ENCODE measurements around the gene FKBP1C. TPM values are rescaled to one million over a fixed set of nuclear protein-coding genes. Genes with fewer than 3 reads are reported as not detected.
"Not testable (repeated sequence)": the region's sequence is repeated elsewhere in the genome, so short reads cannot be mapped to it uniquely, and the experiment has no call there.

Gene FKBP1C
- total RNA-seq, 6 experiments from 2014 or later, result 0.29 to 0.37 TPM; not detected in 4

DNA sequence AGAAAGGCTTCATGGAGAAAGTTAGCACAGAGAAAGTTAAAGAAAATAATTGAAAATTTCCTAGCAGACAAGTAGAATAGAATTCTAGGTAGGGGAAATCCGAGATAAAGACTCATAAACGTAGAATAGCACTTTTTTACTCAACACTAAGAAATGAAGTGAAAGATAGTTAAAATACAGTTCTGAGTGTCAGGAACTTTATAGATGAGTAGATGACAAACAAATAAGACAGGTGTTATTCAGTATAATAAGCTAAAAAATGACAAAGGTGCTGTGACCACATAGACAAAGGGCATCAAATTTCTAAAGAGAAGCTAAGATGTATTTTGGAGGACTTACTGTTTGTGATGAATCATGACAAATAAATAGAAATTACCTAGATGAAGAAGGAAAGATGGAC, 12.9 kb downstream of the FKBP1C start:
- intact Hi-C loops (cut with DNase I), result no loop called here
- H3K4me1 ChIP-seq, result no peaks in the 10 kb centered on the region
- no peaks in the 10 kb centered on the region for H3K27me3 ChIP-seq
- H3K9me3 ChIP-seq, result no peaks in the 10 kb centered on the region
- H3K4me3 ChIP-seq, result no peak overlapping the region
- no peak overlapping the region for H3K27ac ChIP-seq
- no peaks in the 10 kb centered on the region for H3K36me3 ChIP-seq
- no peak for TF ChIP-seq POLR2A (IDR thresholded peaks at IDR 0.05)
- TF ChIP-seq, protein P1, sequence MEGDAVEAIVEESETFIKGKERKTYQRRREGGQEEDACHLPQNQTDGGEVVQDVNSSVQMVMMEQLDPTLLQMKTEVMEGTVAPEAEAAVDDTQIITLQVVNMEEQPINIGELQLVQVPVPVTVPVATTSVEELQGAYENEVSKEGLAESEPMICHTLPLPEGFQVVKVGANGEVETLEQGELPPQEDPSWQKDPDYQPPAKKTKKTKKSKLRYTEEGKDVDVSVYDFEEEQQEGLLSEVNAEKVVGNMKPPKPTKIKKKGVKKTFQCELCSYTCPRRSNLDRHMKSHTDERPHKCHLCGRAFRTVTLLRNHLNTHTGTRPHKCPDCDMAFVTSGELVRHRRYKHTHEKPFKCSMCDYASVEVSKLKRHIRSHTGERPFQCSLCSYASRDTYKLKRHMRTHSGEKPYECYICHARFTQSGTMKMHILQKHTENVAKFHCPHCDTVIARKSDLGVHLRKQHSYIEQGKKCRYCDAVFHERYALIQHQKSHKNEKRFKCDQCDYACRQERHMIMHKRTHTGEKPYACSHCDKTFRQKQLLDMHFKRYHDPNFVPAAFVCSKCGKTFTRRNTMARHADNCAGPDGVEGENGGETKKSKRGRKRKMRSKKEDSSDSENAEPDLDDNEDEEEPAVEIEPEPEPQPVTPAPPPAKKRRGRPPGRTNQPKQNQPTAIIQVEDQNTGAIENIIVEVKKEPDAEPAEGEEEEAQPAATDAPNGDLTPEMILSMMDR (IDR thresholded peaks at IDR 0.05), result no peak
- DNase-seq (no peak), ATAC-seq (no peak)
- WGBS (ENCODE audit: insufficient coverage, low coverage, low lambda C conversion rate, missing lambda C conversion rate), result 40% methylated on average over 2 of the region's 2 CpGs

DNA sequence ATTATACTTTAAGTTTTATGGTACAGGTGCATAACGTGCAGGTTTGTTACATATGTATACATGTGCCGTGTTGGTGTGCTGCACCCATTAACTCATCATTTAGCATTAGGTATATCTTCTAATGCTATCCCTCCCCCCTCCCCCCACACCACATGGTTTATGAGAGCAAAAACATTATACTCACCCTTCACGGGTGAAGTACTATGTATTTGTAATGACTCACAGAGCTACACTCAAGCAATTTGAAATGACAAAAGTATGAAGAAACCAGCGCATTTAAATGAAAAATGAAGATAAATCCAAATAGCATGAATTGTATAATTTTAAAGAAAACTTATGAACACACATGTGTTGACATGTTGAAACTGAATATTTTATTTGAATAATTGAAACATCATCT, 14.7 kb downstream of the FKBP1C start:
- DNase-seq; H3K9me3 ChIP-seq; H3K36me3 ChIP-seq; H3K4me3 ChIP-seq; intact Hi-C loops (cut with DNase I); H3K27ac ChIP-seq; H3K4me1 ChIP-seq; ATAC-seq; H3K27me3 ChIP-seq: not testable (repeated sequence)
- 47% methylated on average over 4 of the region's 4 CpGs for WGBS (ENCODE audit: insufficient coverage, low coverage, low lambda C conversion rate, missing lambda C conversion rate)

DNA sequence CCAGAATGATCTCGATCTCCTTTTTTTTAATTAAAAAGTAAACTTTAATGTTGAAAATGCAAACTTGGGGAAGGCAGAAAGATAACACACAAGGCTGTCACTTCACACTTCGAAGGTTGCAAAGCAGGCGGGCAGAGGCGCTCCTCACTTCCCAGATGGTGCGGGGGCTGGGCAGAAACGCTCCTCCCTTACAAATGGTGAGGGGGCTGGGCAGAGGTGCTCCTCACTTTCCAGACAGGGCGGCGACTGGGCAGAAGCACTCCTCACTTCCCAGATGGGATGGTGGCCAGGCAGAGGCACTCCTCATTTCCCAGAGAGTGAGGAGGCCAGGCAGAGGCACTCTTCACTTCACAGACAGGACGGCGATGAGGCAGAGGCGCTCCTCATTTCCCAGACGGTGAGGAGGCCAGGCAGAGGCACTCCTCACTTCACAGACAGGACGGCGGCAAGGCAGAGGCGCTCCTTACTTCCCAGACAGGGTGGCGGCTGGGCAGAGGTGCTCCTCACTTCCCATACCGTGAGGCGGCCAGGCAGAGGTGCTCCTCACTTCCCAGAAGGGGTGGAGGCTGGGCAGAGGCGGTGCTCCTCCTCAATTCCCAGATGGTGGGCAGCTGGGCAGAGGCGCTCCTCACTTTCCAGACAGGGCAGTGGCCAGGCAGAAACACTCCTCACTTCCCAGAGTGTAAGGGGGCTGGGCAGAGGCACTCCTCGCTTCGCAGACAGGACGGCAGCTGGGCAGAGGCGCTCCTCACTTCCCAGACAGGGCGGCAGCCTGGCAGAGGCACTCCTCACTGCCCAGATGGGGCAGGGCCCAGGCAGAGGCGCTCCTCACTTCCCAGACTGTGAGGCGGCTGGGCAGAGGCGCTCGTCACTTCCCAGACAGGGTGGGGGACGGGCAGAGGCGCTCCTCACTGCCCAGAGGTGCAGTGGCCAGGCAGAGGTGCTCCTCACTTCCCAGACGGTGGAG, 16.9 kb downstream of the FKBP1C start:
- not testable (repeated sequence) for DNase-seq

DNA sequence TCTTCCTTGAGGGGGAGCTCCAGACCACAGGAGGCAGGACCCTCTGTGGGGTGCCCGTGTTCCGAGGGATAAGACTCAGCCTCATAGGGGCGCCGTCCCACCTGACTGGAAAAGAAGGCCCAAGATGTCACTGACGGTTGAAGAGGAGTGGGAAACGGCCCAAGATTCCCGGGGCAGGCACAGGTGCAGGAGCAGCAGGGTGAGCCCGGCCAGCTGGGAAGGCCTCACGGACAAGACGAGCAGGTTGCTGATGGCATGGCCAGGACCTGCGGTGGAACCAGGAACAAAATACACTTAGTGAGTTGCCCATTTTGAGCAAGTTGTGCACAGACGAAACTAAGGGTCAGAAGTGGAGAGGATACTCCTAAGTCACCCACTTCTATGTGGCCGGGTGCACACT, 18.8 kb downstream of the FKBP1C start:
- H3K36me3 ChIP-seq; H3K27ac ChIP-seq; H3K27me3 ChIP-seq; H3K4me1 ChIP-seq; H3K9me3 ChIP-seq; H3K4me3 ChIP-seq; intact Hi-C loops (cut with DNase I); ATAC-seq; DNase-seq: not testable (repeated sequence)
- 98% methylated on average over 8 of the region's 13 CpGs for WGBS (ENCODE audit: insufficient coverage, low coverage, low lambda C conversion rate, missing lambda C conversion rate)

More for the DNA sequence above, 16.9 kb downstream of the FKBP1C start:
- H3K36me3 ChIP-seq; H3K27me3 ChIP-seq; H3K27ac ChIP-seq; H3K4me1 ChIP-seq; intact Hi-C loops (cut with DNase I); H3K9me3 ChIP-seq; ATAC-seq; H3K4me3 ChIP-seq: not testable (repeated sequence)
- WGBS (ENCODE audit: insufficient coverage, low coverage, low lambda C conversion rate, missing lambda C conversion rate), result 62% methylated on average over 2 of the region's 32 CpGs

DNA sequence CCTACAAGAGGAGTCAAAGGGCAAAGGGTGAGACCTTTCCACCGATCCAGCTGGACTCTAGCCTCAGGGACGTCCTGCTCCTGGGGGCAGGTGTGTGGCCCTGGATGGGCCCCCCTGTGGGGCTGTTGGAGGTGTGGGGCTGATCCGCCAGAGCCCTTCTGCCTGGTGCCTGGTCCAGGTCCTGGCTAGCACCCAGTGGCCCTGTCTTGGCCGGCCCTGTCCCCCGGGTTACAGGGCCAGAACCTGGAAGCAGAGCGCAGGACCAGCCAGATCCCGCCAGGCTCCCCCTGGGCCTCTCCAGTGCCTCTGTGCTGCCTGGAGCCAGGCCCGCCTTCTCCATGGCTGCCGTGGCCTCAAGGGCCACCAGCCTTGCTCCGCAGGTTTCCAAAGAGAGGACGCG, 19.2 kb downstream of the FKBP1C start:
- DNase-seq; ATAC-seq; H3K27ac ChIP-seq; H3K4me1 ChIP-seq; H3K9me3 ChIP-seq; intact Hi-C loops (cut with DNase I); H3K27me3 ChIP-seq; H3K36me3 ChIP-seq; H3K4me3 ChIP-seq: not testable (repeated sequence)
- 73% methylated on average over 2 of the region's 12 CpGs for WGBS (ENCODE audit: insufficient coverage, low coverage, low lambda C conversion rate, missing lambda C conversion rate)

DNA sequence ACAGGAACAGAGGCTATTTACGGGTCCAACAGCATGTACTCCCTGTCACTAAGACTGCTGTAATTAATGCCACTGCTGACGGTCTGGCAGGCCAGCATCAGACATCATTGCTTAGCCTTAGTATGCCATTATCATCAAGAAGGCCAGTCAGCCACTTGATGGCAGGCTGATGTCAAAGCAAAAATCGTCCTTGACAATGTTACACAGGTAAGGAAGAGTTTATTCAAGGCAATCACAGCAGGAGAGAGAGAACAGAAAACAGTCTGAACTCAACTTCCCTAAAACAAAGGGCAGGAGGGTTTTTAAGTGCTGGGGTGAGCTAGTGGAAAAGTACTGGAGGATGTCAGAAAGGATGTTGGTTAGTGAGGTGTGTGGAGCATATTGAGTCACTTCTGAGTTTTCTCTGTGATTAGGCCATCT, 25.1 kb downstream of the FKBP1C start:
- intact Hi-C loops (cut with DNase I), result no loop called here
- H3K36me3 ChIP-seq, result no peaks in the 10 kb centered on the region
- H3K4me1 ChIP-seq, result no peaks in the 10 kb centered on the region
- no peak overlapping the region for H3K4me3 ChIP-seq
- WGBS (ENCODE audit: insufficient coverage, low coverage, low lambda C conversion rate, missing lambda C conversion rate), result 58% methylated on average over 3 of the region's 3 CpGs
- DNase-seq, result no peak
- TF ChIP-seq, protein P1 (IDR thresholded peaks at IDR 0.05), result no peak
- no peak for TF ChIP-seq POLR2A (IDR thresholded peaks at IDR 0.05)
- H3K9me3 ChIP-seq, result no peaks in the 10 kb centered on the region
- H3K27ac ChIP-seq, result no peak overlapping the region
- no peaks in the 10 kb centered on the region for H3K27me3 ChIP-seq
- ATAC-seq, result no peak
